HL-60 (cell line): ENCODE data around the gene CAPZA1.

Experiments used
- GABPA ChIP-seq: IDR thresholded peaks from 2 replicates; pipeline ENCODE4 v1.6.1; 2012; ENCODE audit warnings: low read depth
- POLR2AphosphoS5 ChIP-seq: IDR thresholded peaks from 2 replicates; pipeline ENCODE4 v1.6.1; 2012; ENCODE audit warnings: low read depth
- TF ChIP-seq, protein P1 (sequence below): IDR thresholded peaks from one replicate; pipeline ENCODE4 v1.5.1; 2011; ENCODE audit warnings: low read length, control low read depth, inconsistent platforms; ENCODE audit not compliant: insufficient read depth
- TF ChIP-seq, protein P2 (sequence below): IDR thresholded peaks from 2 replicates; pipeline ENCODE4 v1.6.1; 2012; ENCODE audit warnings: low read depth; ENCODE audit not compliant: insufficient replicate concordance

DNA sequence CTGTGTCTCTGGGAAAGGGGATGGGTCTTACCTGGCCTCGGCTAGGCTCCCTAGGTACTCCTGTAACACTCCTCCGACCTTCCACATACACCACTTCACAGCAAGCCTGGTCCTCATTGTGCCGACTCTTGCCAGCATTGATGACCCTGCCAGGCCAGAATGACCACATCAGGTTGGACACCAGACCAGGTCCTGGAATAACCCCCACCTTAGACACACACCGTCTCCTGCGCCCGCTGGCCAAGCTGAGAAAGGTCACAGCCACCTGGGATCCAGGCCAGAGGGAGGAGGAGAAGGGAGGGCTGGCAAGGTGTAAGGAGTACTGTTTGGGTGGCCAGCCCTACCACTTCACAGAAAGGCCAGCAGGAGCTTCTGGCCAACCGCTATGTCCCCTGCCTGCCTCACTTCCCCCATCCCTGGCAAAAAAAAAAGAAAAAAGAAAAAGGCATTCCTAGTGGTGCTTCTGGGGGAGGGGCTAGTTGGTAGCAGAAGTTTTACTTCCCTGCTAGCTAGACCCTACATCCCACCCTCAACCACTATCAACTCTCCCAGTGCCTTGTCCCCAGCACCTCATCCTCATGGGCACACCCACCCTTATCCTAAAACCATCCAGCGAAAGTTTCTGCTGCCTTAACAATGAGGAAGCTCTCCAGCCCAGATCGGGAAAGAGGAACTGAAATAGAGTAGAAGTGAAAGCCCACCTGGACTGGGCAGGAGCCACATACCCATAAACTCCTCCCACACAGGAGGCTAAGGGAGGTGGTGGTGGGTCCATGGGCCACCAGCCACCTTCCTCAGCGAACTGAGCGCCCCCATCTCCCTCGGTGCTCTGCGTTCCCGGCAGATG is 94.1 kb downstream of the CAPZA1 start:
- TF ChIP-seq POLR2AphosphoS5 (no peak), GABPA (no peak)
- TF ChIP-seq, protein P1, sequence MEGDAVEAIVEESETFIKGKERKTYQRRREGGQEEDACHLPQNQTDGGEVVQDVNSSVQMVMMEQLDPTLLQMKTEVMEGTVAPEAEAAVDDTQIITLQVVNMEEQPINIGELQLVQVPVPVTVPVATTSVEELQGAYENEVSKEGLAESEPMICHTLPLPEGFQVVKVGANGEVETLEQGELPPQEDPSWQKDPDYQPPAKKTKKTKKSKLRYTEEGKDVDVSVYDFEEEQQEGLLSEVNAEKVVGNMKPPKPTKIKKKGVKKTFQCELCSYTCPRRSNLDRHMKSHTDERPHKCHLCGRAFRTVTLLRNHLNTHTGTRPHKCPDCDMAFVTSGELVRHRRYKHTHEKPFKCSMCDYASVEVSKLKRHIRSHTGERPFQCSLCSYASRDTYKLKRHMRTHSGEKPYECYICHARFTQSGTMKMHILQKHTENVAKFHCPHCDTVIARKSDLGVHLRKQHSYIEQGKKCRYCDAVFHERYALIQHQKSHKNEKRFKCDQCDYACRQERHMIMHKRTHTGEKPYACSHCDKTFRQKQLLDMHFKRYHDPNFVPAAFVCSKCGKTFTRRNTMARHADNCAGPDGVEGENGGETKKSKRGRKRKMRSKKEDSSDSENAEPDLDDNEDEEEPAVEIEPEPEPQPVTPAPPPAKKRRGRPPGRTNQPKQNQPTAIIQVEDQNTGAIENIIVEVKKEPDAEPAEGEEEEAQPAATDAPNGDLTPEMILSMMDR, result no peak
- TF ChIP-seq, protein P2, sequence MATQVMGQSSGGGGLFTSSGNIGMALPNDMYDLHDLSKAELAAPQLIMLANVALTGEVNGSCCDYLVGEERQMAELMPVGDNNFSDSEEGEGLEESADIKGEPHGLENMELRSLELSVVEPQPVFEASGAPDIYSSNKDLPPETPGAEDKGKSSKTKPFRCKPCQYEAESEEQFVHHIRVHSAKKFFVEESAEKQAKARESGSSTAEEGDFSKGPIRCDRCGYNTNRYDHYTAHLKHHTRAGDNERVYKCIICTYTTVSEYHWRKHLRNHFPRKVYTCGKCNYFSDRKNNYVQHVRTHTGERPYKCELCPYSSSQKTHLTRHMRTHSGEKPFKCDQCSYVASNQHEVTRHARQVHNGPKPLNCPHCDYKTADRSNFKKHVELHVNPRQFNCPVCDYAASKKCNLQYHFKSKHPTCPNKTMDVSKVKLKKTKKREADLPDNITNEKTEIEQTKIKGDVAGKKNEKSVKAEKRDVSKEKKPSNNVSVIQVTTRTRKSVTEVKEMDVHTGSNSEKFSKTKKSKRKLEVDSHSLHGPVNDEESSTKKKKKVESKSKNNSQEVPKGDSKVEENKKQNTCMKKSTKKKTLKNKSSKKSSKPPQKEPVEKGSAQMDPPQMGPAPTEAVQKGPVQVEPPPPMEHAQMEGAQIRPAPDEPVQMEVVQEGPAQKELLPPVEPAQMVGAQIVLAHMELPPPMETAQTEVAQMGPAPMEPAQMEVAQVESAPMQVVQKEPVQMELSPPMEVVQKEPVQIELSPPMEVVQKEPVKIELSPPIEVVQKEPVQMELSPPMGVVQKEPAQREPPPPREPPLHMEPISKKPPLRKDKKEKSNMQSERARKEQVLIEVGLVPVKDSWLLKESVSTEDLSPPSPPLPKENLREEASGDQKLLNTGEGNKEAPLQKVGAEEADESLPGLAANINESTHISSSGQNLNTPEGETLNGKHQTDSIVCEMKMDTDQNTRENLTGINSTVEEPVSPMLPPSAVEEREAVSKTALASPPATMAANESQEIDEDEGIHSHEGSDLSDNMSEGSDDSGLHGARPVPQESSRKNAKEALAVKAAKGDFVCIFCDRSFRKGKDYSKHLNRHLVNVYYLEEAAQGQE, result no peak
